Renal pelvis (tissue), 4 donors: ENCODE data around the gene KRT6C. TPM values are rescaled to one million over a fixed set of nuclear protein-coding genes. Genes with fewer than 3 reads are reported as not detected.
"Not testable (repeated sequence)": the region's sequence is repeated elsewhere in the genome, so short reads cannot be mapped to it uniquely, and the experiment has no call there.

Experiments used
- DNase-seq: peaks from one replicate; pipeline ENCODE4 v3.0.0-alpha.2; 2013
- polyA plus RNA-seq, 3 donors: library from polyadenylated mRNA; unstranded; fragments of 120-200 nt; gene quantifications; one replicate each; pipeline ENCODE4 v1.2.1, GENCODE V29; 2013; ENCODE audit not compliant: insufficient read length in 3 of 3

KRT6C gene
- polyA plus RNA-seq, 3 donors: not detected

DNA sequence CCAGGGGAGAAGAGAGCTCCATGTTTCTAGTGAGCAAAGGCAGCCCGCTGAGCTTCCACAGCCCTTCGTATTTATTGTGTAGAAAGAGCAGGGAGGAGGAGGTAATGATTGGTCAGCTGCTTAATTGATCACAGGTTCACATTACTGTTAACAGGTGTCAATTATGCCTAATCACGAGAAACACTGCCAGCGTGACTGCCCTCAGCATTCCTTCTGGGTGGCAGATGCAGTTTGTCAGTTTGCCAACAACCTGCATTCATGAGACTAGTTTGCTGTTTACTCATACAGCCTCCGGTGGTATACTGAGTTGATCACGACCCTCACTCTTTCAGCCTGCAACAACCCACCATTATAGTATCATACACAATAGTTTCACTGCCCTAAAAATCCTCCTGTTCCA lies 27.0 kb upstream of the KRT6C start:
- not testable (repeated sequence) for DNase-seq

DNA sequence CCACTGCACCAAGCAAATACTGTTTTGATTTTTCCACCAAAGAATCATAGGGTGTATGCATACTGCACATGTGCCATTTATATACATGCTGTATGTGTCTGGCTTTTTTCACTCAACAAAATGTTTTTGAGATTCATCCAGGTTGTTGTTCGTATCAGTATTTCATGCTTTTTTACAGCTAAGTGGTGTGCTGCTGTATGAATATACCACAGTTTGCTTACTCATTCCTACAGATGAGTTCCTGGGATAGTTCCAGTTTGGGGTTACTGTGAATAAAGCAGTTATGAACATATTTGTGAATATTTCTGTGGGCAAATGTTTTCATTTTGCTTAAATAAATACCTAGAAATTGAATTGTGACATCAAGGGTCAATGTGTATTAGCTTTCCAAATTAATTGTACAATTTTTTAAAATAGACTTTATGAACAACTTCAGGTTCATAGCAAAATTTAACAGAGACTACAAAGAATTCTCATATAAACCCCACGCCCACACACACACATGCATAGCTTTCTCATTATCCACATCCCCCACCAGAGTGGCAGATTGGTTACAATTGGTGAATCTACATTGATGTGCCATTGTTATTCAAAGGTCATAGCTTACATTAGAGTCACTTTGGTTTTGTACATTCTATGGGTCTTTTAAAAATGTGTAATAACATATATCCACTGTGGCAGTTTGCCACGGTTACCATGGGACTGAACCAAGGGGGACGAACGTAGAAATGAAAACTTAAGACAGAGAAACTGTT lies 26.4 kb upstream of the KRT6C start:
- DNase-seq: no peak

DNA sequence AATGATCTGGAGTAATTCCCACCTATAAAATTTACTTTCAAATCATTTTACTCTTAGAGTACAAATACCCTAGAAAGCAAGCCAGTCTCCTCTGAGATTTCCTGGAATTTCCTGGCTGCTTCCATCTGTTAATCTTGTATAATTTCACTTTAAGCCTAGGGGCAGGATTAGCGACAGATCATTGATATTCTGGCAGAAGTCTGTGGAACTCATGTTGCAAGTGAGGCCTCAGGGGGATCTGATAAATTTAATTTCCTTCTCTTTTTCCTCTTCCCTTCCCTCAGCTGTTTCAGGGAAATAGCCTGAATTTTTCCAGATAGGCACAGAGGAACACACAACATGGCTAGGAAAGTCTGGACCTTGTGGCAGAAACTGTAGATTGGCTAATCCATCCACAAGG lies 25.3 kb upstream of the KRT6C start:
- no peak for DNase-seq

DNA sequence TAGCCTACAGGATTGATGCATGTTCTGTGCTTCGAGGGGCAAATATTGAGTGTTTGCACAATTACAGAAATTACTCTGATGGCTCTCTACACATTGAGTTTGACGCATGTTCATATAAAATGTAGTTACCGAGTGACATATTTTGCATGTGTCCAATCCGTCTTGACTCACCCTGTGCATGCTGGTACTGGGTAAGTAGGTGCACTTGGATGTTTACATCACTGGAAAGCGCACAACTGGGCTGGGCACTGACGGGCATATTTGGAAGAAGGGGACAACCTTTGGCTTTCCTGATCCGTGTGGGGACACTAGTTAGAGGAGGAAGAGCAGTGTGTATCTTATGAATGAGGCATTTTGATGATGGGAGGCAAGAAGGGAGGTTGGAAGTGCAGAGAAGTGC lies 24.4 kb upstream of the KRT6C start:
- no peak for DNase-seq

DNA sequence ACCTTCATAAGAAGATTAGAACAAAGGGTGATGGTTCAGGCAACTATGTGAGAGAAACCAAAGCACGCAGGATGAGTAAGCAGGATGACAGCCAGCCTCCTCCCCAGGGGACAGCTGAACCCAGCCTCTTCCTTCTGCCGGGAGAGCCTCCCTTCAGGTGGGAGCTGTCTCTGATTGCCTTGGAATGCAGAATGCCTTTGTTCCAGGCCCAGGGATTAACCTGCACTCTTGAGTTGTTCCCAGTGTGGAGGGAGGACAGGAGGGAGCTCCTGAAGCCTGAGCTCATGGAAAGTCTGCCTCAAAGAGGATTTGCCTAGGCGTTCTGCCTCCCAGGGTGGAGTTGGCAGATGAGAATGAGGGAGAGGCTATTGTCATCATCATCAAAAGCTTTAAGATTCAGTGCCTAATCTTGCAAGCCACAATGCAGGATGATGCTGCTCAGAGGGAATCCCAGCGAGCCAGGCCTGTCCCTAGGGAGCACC lies 23.0 kb upstream of the KRT6C start:
- DNase-seq: no peak

DNA sequence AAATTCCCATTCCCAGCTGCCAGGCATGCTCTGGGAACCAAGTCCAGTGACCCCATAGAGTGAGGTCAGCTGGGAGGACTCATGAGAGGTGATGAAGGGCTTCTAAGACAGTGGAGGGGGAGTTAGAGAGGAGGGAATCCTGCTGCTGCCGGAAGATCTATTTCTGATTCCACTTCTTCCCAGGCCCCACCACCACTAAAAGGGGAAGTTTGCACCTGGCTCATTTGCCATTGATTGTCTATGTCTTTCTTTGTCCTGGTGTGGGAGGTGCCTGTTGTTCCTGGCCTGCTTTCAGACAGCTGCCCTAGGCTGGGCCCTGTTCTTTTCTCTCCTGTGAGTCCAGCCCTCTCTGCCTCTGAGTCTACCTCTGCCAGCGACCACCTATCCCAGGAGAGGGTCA lies 22.4 kb upstream of the KRT6C start:
- no peak for DNase-seq

DNA sequence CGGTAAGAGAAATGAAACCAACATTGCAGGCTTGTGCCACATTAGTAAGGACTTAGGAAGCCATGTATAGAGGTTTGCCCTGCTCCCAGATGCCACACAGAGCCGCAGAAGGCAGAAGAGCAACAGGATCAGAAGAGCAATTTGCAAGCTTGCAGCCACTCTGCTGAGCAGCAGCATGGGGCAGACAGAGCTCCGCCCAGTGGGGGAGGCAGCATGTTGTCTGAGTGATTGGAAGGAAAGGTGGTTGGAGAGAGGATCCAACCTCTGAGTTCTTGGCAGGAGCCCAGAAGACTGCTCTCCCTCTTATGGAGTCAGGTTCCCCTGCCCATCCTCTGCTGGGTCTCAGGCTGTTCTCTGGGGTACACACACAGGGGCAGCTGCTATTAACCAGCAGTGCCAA lies 21.8 kb upstream of the KRT6C start:
- DNase-seq: peak; percentile 33

DNA sequence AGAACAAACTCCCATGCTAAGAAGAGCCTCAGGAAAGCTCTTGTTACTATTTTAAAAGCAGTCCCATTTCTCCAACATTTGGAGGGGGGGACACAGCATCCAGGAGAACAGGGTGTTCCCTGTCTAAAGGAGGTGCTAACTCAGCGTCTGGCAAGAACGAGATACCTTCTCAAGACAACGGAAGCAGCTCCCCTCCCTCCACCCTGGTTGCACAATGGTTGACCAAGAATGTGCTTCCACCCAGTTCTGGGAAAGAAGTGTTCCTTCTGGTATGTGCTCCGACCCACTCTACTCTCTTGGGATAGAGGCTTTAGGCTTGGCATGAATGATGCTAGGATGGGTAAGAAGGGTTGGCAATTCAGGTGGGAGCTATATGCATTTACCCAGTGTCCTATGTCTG lies 20.9 kb upstream of the KRT6C start:
- no peak for DNase-seq

DNA sequence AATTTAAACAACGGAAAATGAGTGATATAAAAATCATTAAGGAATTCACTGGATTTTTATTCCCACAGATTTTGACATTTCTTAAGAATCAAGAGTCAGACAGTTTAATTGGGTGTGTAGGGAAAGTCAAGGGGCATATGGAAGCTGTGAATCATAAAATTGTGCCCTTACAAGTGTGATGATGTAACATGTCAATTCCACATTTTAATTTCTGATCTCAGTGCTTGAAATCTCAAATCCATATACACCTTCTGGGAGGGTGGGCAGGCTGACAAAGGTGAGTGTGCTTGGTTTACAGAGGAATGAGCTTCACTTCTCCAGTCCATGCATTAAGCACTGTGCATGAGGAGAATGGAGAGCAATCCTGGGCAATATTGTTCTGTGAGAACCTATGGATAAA lies 20.5 kb upstream of the KRT6C start:
- no peak for DNase-seq

DNA sequence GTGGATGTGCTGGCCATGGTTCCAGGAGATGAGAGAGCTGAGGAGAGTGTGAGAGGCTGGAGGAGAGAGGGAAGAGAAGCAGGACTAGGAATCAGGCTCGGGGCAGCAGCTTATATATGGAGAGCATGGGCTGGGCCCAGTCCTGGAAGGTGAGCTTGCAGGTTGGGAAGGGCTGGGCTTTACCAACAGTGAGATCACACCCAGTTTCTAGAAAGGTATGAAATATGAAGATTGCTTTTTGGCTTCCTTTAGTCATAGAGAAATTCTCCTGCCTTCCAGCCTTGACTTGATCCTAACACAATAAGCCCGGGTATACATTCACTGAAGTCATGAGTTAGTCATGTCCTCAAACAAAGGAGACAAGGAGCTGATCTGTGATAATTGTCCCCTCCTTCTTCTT lies 19.6 kb upstream of the KRT6C start, which contains the start of gene KRT6A:
Gene KRT6A, minus strand, starts transcription at position 86 of the 400 bp plus-strand sequence. Its CDS starts 69 bp downstream, at position 17.
- no peak for DNase-seq

DNA sequence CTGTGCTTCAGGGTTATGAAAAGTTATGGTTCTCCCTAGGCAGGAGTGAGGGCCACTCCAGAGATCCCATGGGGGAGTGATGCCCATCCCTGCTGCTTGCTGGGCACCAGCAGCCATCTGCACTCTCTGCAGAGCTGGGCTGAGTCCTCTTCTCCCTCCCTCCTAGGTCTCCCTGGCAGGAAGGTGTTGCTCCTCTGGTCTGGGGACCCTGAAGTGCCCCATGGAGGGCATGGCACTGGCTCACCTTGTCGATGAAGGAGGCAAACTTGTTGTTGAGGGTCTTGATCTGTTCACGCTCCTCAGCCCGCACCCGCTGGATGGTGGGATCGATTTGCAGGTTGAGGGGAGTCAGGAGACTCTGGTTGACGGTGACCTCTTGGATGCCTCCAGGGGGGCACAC lies 18.8 kb upstream of the KRT6C start:
- not testable (repeated sequence) for DNase-seq

DNA sequence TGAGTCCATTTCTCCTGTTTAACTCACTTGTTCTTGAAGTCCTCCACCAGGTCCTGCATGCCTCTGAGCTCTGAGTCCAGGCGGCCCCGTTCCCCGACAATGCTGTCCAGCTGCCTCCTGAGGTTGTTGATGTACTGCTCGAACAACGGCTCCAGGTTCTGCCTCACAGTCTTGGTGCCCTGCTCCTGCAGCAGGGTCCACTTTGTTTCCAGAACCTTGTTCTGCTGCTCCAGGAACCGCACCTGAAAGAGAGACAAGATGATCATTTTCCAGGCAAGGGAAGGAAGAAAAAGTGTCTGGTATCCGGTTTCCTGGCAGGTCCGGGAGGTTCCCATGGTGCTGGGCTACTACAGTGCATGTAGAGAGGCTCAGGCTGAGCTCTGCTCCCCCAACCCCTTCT lies 17.9 kb upstream of the KRT6C start:
- DNase-seq: not testable (repeated sequence)

DNA sequence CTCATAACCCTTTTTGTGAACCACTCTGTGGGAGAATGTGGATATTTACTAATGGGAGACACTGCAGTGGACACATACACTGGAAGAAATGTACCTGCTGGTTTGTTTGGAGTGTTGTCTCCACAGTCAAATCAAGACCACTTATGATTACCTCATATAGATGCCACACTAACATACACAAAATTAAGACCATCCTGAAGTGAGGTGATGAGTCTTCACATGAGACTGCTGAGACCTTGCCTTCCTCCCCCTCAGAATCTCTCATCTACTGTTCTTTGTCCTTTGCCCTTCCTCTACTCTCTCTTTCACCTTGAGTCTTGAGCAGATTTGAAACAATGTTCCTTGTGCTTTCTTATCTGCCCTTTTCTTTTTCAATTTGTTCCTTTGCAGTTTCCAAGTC lies 15.1 kb upstream of the KRT6C start:
- no peak for DNase-seq

DNA sequence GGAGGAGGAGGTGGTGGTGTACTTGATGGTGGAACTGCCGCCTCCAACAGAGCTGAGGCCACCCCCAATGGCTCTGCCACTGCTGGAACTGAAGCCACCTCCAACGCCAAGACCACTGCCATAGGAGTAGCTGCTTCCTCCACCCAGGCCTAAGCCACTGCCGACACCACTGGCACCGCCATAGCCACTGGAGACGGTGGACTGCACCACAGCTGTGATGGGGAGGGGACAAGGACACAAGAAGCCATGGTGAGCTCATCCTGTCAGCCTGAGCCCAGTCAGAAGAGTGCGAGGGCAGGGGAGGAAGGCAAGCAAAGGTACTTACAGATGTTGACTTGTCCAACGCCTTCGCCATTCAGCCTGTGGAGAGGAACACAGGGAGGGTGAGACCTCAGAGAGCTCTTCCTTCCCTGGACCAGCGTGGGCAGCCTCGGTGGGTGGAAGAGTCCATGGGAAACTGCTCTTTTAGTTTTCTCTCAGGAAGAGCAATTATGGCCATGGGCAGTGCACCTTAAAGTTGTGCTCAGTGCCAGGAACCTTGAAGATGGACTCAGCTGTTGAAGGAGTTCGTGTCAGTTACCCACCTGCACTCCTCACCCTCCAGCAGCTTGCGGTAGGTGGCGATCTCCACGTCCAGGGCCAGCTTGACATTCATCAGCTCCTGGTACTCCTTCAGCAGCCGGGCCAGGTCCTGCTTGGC lies 14.3 kb upstream of the KRT6C start:
- not testable (repeated sequence) for DNase-seq

DNA sequence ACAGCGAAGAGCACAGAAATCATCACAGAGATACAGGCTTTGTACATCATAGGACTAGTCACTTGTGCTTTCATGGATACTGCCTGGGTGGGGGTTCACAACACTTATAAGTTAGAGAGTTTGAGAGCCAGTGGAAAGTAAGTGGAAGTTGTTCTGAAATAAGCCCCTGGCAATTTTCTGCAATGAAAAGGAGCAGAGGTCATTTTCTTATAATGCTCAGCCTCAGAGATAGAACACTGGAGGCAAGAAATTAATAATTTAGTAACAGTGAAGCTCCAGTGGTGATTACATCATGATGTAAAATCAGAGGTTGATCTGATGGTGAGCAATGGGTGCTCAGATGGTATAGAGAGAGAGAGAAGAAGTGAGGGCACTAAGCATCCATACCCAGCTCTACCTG lies 13.6 kb upstream of the KRT6C start:
- no peak for DNase-seq

DNA sequence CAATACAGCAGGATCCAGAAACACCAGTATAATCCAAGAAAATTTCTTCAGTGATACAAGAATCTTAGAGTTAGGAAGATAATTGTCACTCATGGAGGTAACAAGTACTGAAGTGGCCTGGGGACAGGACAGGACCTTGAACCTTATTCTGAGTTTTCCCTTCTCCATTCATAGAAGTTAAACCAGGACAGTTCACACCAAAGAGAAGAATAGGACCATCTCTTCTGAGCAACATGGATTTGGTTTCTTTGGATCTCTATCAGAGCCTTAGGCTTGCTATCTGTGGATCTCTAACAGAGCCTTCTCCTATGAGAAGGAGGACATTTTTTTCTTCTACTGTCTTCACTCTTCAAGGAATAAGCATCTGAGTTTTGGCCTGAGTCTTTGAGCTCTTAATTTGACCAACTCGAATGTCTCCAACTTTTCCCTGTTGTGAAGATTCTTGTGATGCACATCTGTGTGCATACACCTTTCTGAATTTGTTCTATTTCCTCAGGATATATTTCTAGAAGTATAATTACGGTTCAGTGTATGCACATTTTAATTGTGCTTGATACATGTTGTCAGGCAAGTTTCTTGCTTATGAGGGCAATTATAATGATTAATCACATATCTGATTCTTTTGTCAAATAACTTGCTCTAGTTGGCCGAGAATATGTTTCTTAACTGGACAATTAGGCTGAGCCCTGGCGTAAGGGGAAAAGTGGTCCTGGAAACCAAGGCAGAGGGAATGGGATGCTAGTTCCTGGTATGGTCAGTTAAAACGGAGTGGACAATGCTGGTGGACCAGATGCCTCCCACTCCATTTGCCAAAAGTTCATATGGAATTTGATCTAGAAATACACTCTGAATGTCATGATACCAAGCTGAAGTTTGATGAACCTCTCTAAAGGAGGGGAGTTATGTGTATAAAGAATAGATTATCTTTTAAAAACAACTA lies 12.8 kb upstream of the KRT6C start:
- no peak for DNase-seq

DNA sequence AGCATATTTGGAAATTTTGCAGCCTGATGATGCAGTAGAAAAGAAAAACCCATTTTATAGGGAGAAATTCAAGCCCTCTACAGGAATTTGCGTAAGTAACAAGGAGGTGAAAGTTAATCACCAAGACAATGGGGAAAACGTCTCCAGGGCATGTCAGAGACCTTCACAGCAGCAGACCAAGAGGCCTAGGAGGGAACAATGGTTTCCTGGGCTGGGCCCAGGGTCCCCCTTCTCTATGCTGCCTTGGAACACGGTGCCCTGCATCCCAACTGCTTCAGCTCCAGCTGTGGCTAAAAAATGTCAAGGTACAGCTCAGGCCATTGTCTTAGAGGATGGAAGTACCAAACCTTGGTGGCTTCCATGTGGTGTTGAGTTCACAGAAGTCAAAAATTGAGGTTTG lies 6.5 kb upstream of the KRT6C start:
- no peak for DNase-seq

DNA sequence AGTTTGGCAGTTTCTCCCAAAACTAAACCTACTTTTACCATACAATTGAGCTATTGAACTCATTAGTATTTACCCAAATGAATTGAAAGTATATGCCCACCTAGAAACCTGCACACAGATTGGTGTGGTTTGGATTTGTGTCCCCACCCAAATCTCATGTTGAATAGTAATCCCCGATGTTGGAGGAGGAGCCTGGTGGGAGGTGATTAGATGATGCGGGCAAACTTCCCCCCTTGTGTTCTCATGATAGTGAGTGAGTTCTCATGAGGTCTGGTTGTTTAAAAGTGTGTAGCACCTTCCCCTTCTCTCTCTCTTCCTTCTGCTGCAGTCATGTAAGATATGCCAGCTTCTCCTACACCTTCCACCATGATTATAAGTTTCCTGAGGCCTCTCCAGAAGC lies 4.0 kb upstream of the KRT6C start:
- no peak for DNase-seq

DNA sequence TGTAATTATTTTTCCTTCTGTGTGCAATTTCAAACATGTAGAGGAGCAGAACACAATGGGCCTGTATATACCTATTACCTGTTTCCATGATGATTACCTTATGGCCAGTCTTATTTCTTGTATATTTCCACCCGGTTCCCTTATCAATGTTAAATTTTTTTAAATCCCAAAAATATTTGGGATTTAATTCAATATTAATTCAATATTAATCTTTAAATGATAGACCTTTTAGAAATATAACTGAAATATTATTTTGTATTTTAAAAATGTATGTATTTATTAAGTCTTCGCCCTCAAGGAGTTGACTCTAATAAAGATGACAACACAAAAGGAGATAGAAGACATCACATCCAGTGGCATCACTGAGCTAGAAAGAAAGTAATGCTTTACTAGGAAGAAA lies 607 bp upstream of the KRT6C start:
- no peak for DNase-seq

DNA sequence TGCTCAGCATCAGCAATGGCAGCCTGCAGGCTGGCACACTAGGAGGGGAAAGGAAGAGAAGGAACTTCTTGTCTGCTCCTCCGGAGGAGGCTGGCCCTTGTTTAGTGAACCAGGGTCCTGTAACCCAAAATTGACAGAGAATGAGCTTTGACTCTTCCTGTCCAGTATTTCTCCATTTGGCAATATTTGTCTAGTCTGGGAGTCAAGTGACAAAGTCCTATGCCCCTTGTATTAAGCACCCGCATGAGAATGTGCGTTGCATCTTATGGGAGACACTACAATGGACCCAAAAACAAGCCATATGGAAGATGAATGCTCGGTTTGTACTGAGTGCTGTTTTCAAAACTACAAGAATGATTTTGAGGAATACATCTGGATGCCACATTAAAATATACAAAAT lies 3.8 kb downstream of the KRT6C start:
- no peak for DNase-seq

DNA sequence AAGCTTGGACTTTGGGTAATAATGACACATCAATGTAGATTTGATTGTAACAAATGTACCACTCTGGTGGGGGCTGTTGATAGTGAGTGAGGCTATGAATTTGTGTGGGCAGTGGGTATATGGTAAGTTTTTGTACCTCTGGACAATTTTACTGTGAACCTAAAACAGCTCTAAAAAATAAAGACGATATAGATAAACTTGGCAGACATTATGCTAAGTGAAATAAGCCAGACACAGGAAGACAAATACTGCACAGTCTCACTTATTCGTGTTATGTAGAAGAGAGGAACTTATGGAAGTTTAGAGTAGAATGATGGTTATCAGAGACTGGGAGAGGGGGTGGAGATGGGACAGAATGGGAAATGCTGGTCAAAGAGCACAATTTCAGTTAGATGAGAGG lies 8.7 kb downstream of the KRT6C start:
- no peak for DNase-seq

DNA sequence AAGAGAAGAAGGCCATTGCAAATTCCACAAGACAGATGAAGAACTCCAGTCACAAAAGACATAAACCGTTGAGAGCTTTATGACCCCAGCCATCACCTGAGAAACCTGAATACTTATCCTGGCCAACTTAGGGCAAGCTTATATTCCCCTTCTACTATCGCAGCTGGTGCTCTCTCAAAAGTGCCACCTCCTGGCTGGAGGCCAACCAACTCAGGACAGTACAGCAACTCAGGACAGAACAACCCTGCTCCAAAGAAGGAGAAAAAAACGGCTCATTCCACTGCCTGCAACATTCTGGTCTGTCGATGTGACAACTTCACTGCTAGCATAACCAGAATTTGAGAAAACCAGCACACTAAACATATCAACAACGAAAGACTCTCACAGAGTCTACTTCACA lies 11.9 kb downstream of the KRT6C start:
- no peak for DNase-seq
